Memory B cell (primary cell): ENCODE data around the gene ABLIM3.

Experiments used
- ATAC-seq: fragments of 150-1000 bp; cut with Tn5 transposase; 2 replicates; pipeline ENCODE4 v1.10.0; 2021; ENCODE audit warnings: low read depth, mild to moderate bottlenecking, moderate library complexity
- DNase-seq, 2 donors: peaks; one replicate each; pipeline ENCODE4 v3.0.0; 2022; ENCODE audit warnings: low spot score in 2 of 2
- H3K27ac Mint-ChIP-seq: one replicate; pipeline ENCODE4 v1.8.0; 2022; ENCODE audit warnings: mild to moderate bottlenecking, moderate library complexity, mixed read lengths
- H3K27me3 Mint-ChIP-seq: one replicate; pipeline ENCODE4 v1.8.0; 2022; ENCODE audit warnings: mixed read lengths
- H3K36me3 Mint-ChIP-seq: one replicate; pipeline ENCODE4 v1.8.0; 2022; ENCODE audit warnings: mild to moderate bottlenecking, mixed read lengths
- H3K4me1 Mint-ChIP-seq: one replicate; pipeline ENCODE4 v1.8.0; 2022; ENCODE audit warnings: mixed read lengths
- H3K4me3 Mint-ChIP-seq: one replicate; pipeline ENCODE4 v1.8.0; 2022; ENCODE audit warnings: mild to moderate bottlenecking, moderate library complexity, mixed read lengths
- H3K9me3 Mint-ChIP-seq: one replicate; pipeline ENCODE4 v1.8.0; 2022; ENCODE audit warnings: mixed read lengths

Gene ABLIM3

DNA sequence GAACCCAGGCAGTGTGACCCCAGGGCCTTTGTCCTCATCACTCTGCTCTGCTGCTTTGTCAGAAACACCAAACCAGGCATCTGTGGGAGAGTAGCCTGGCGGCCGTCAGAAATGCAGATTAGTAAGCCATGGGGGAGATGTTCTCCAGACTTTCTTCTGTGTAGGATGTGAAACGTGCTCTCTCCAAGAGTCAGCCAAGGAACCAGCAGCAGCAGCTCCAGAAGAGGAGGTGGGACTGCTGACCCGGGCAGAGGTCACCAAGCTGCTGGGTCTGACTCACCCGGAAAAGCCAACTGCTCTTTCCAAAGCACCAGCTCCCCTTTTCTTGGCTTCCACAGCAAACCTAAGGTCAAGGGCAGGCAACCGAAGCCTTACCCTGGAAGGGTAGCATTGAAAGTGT is 14.4 kb upstream of the ABLIM3 start:
- no peak for ATAC-seq
- H3K9me3 Mint-ChIP-seq = peaks cover 1% of the 10 kb centered on the region

DNA sequence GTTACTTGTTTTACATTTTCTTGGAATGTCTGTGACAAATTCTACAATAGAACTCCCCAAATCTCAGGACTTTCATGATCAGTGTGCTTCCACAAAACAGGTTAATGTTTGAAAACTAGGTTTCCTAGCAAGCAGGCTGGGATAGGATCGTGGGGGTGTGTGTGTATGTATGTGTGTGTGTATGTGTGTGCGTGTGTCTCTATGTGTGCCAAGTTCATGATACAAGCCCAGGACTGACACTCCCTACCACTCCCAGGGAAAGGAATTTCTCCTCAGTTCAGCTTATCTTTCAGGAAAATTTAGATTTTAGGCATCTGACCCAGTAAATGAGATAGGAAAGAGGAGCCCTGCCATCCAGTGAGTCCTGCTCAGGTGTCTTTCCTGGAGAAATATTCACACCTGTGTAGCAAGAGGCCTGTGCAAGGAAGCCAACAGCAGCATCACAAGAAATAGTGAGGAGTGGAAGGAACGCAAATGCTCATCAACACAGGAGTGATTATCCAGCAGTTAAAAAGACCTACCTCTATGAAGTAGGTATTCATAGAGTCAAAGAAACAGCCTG is 13.8 kb upstream of the ABLIM3 start:
- Mint-ChIP-seq H3K9me3 (peaks cover 1% of the 10 kb centered on the region), H3K4me3 (no peak overlapping the region), H3K4me1 (no peaks in the 10 kb centered on the region), H3K36me3 (no peaks in the 10 kb centered on the region), H3K27me3 (peaks cover 5% of the 10 kb centered on the region), H3K27ac (no peak overlapping the region)
- ATAC-seq = no peak
- no peak for DNase-seq

More for the DNA sequence above, 14.4 kb upstream of the ABLIM3 start:
- Mint-ChIP-seq H3K27me3 (peaks cover 5% of the 10 kb centered on the region), H3K4me1 (no peaks in the 10 kb centered on the region), H3K36me3 (no peaks in the 10 kb centered on the region), H3K4me3 (no peak overlapping the region), H3K27ac (no peak overlapping the region)
- no peak for DNase-seq

DNA sequence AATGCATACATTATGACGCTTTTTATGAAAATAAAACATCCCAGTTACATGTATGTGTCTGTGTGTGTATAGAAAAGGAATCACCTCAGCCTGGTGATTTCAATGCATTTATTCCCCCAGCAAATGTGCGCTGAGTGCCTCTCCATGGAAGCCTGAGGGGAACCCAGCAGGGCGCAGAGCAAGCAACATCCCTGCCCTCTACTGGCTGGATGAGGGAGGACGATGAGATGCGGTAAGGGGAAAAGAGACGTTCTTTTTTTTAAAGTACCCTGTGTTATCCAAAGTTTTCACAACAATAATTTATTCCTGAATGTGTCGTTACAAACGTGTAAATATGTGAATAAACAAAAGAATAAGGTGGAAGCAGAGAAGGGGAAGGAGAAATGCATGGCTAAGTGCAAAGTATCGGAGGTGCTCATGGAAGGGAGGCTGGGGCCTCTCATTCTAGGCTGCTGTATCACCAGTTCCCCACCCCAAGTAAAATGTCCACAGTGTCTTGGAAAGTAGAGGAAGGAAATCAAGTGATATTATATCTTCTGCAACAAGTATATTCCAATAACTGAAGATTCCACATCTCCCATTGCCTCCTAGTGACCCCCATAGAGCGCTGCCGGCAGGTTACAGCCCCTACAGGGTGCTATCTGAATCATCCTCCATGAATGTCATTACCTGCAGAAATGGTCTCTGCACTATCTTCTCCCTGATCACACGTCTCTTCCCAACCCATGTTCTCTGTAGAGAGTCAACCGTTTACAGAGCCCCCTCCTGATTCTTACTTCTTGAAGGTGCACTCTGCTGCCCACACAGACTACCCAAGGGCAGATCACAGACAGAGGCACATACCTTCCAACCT is 13.0 kb upstream of the ABLIM3 start:
- Mint-ChIP-seq H3K27ac (no peak overlapping the region), H3K9me3 (no peaks in the 10 kb centered on the region), H3K4me3 (no peak overlapping the region), H3K36me3 (no peaks in the 10 kb centered on the region), H3K27me3 (peaks cover 5% of the 10 kb centered on the region), H3K4me1 (no peaks in the 10 kb centered on the region)
- DNase-seq = no peak
- peak; percentile 45 for ATAC-seq

DNA sequence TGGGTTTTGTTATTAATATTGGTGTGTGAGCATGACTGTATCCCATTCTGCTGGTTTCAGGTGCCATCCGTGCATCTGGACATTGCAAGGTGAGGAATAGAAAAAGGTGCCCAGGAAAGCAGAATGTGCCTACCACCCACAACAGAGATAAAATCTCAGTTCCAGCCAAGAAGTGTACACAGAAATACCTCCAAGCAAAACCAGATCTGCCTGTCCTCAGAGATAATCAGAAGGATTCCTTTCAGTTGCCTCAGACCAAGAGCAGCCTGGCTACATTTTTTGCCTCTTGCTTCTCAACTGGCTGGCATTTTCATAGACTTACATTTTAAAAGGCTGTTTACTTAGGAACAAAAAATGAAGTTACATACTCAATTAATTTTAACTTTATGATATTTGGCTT is 12.1 kb upstream of the ABLIM3 start:
- Mint-ChIP-seq H3K4me3 (no peak overlapping the region), H3K36me3 (no peaks in the 10 kb centered on the region), H3K4me1 (no peaks in the 10 kb centered on the region), H3K9me3 (no peaks in the 10 kb centered on the region), H3K27me3 (peaks cover 8% of the 10 kb centered on the region), H3K27ac (no peak overlapping the region)
- ATAC-seq (no peak), DNase-seq (no peak)

DNA sequence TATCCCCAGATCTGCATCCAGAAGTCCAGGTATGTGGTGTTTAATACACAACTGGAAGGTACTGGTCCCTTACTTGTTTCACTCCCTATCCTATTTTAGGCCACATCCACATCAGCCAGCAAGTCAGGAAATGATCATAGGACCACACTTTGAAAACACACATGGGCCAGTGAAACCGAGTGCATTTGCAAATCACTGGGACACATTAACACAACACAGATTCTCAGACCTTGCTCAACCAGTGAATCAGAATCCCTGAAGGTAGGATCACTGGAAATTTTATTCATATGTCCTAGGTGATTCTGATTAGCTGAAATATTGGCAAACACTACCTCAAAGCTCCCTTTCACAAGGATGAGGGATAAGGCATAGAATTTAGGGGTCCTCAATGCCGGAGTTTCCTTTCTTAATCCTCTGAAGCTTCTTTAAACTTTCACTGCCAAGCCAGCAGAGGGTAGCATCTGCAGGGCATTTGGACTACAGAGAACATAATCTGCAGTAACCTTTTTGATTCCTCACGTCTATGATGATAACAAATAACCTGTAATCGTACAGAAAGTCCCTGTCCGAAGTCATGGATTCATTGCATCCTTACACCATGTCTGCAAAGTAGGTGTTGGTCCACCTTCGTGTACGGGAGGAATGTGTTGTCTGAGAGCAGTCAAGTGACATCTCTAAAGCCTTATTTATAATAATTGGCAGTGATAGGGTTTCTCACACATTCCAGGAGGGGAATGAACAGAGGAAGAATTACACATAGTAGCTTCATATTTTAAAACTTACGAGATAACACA is 11.0 kb upstream of the ABLIM3 start:
- Mint-ChIP-seq H3K4me1 (no peaks in the 10 kb centered on the region), H3K36me3 (no peaks in the 10 kb centered on the region), H3K4me3 (no peak overlapping the region), H3K27ac (no peak overlapping the region), H3K9me3 (no peaks in the 10 kb centered on the region), H3K27me3 (peaks cover 5% of the 10 kb centered on the region)
- ATAC-seq (no peak), DNase-seq (no peak)

DNA sequence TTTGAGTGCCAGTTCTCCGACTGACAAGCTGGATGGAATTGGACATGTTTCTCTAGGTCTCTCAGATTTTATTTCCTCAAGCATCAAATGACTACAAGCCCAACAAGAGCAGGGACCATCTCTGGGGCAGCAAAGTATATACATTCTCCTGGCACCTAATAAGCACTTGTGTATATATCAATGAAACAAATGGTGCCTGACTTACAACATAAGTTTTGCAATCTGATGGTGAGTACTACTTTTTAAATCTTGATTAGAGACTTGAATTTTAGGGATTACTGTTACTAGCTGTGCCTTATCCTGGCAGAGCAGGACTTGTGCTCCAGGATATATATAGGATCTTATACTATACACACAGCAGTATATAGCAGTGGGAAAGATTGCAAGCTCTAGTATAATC is 8.8 kb upstream of the ABLIM3 start:
- Mint-ChIP-seq H3K27me3 (peaks cover 11% of the 10 kb centered on the region), H3K4me1 (no peaks in the 10 kb centered on the region), H3K36me3 (no peaks in the 10 kb centered on the region), H3K9me3 (no peaks in the 10 kb centered on the region), H3K27ac (no peak overlapping the region), H3K4me3 (no peak overlapping the region)
- DNase-seq (no peak), ATAC-seq (no peak)

DNA sequence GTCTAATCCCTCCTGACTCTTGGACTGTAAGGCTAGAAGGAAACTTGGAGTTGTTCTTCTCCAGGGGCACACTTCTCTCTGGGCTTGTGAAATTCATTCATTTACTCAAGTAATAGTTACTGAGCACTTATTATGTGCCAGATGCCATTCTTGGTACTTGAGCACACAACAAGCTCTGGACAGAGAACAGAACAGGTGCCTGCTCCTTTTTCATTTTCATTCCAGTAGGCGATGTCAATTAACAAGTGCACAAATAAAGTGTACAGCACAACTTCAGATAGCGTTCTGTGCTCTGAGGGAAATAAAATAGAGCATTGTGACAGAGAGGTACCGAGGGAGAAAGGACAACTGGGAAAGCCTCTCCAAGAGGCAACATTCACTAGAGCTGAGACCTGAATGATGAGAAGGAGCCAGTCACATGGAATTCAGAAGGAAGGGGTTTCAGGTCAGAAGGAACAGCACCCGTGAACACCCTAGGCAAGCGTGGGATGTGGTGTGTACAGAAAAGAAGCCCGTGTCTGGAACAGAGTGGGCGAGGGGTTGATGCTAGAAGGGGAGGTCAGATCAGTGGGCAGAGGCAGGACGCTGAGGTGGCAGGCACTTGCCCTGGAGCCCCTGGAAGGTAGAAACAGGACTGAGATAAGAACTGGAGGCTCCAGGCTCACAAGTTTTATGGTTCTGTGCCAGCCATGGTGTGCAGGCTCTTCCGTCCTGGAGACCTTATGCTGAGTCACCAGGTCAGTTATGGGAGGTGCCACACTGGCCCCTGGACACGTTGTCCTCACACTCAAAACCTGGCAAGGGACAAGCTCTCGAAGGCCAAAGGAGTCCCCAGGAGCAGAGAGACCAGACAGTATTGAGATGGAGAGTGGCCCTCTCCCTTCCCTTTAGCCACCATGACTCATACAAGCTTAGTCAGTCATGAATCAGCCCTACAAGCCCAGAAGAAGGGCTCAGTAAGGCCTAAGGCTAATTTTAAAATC is 7.2 kb upstream of the ABLIM3 start:
- Mint-ChIP-seq H3K27me3 (peaks cover 11% of the 10 kb centered on the region), H3K9me3 (no peaks in the 10 kb centered on the region), H3K4me1 (no peaks in the 10 kb centered on the region), H3K36me3 (no peaks in the 10 kb centered on the region), H3K27ac (no peak overlapping the region), H3K4me3 (no peak overlapping the region)
- ATAC-seq = no peak
- DNase-seq = no peak

DNA sequence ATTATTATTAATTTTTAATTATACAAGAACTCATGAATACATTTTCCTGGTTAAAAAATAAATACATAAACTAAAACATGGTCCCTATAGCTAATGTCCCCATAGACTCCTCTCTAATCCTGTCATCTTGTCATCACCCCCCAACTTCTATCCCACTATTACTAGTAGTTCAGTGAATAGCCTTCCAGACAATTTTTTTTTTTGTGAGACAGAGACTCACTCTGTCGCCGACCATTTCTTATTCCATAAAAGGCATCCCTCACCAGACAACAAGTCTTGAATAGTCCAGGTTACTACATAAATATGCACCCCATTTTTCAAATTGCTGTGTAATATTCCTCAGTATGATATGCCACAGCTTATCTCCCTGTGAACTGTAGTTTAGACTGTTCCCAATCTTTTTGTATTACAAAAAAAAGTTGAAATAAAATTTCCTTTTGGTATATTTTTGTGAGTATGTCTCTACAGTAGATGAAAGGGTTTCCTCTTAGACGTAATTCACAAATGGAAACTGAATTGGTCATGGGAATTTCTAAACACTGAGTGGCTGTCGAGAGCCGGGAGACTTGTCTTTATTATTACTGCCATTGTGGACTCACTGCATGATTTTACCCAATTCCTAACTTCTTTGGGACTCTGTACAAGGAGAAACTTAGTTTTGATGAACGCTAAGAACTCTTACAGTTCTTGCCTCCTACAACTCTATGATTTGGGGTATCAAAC is 6.4 kb upstream of the ABLIM3 start:
- Mint-ChIP-seq H3K9me3 (no peaks in the 10 kb centered on the region), H3K4me1 (no peaks in the 10 kb centered on the region), H3K27ac (no peak overlapping the region), H3K36me3 (no peaks in the 10 kb centered on the region), H3K27me3 (peaks cover 10% of the 10 kb centered on the region), H3K4me3 (no peak overlapping the region)
- ATAC-seq = no peak
- no peak for DNase-seq

DNA sequence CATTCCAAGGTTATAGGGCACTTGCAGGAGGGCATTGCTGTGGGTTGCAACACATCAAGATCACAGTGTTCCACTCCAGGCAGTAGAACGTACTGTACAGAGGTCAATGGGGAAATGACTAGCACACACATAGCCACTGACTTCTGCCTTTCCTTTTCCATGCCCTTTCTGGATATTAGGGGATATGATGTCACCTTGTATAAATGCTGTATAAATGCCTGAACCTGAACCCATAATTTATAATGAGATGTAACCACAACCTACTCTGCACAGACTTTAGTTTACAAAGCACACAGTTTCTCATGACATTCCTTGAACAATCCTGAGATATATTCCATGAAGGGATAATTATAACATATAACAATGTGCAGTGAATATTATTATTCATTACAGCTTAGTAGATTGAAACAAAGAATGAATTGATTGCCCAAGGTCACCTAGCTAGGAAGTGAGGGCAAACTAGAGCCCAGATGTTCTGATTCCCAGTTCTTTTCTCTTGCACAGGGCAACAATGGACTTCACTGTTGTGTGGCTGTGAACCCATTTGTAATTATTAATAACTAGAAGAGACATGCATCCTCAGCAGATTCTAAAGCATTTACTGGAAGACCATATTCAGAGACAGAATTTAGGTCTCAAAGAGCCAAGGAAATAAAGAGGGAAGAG is 5.6 kb upstream of the ABLIM3 start:
- no peak for DNase-seq
- Mint-ChIP-seq H3K4me1 (no peaks in the 10 kb centered on the region), H3K4me3 (no peak overlapping the region), H3K27ac (no peak overlapping the region), H3K27me3 (peaks cover 14% of the 10 kb centered on the region), H3K9me3 (no peaks in the 10 kb centered on the region), H3K36me3 (no peaks in the 10 kb centered on the region)
- ATAC-seq = no peak

DNA sequence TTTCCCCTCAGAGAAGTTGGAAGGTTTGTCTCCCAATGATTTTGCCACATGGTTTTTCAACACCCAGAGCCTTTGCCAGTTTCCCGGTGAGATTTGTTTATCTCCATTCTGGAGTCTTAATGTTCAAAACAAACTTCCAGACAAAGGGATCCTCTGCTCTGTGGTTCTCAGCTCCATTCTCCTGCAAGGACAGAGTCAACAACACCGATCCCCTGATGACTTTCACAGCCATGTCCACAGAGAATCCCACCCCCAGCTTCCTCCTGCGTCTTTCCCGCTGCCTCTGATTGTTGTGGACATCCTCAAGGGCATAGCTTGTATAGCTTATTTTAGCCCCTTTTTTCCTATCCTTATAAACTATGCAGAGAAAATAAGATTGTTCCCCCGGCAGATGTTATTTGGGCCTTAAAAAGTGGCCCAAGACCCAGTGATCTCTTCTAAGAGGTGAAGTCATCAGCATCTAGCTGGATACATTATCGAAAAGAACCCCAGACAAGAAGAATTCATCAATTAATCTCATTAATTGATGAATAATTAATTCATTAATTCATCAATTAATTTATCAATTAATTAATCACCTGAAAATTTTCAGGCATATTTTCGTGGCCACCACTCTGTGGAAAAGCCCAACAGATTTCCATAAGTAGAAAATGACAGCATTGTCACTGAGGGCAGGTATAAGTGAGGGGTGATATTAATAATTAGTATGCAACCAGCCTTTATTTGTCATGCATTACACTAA is 2.9 kb upstream of the ABLIM3 start:
- Mint-ChIP-seq H3K4me1 (peaks cover 2% of the 10 kb centered on the region), H3K4me3 (no peak overlapping the region), H3K27ac (no peak overlapping the region), H3K27me3 (peaks cover 19% of the 10 kb centered on the region), H3K9me3 (no peaks in the 10 kb centered on the region), H3K36me3 (no peaks in the 10 kb centered on the region)
- DNase-seq (no peak), ATAC-seq (no peak)

DNA sequence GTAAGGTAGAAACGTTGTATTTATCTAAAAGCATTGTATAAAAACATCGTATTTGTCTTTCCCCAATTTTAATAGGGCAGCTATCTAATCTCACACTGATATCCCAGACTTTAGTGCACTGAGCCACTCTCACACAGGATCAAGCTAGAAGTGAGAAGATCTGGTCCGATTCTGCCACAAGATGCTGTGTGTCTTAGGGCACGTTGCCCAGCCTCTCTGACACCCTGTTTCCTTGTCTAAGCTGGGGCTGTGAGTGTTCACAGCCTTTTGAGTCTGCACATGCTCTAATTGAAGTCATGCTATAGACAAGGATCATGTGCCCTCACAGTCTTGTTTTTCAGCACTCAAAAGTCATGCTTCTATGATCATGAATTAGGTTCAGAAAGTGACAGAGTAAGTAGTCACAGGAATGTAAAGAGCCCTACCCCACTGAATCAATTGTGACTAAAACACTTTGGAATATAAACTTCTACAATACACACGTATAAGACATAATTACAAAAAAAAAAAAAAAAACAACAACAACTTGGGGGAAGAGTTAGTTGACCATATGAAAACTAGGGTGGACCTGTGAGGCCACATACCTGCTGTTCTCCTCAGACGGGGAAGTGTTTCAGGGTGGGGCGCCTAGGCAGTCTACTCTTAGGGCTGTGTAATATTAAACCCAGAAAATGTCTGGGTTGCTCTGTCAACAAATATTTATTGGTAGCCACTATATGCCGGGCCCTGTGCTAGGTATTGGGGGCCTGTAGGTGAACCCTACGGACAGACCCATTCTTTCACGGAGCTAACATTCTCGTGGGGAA is 893 bp upstream of the ABLIM3 start:
- H3K4me3 Mint-ChIP-seq = peak overlapping the region; percentile 73
- H3K9me3 Mint-ChIP-seq = no peaks in the 10 kb centered on the region
- no peak overlapping the region for H3K27ac Mint-ChIP-seq

More for the DNA sequence above, 893 bp upstream of the ABLIM3 start:
- peaks cover 16% of the 10 kb centered on the region for H3K27me3 Mint-ChIP-seq
- DNase-seq = no peak
- ATAC-seq = no peak
- no peaks in the 10 kb centered on the region for H3K36me3 Mint-ChIP-seq
- H3K4me1 Mint-ChIP-seq = peaks cover 2% of the 10 kb centered on the region
